GM21367 (cell line): ENCODE data around the gene SNRNP35.
"Not testable (repeated sequence)": the region's sequence is repeated elsewhere in the genome, so short reads cannot be mapped to it uniquely, and the experiment has no call there.

ENCODE experiments used
- ATAC-seq: cut with Tn5 transposase; IDR thresholded peaks from one replicate; pipeline ENCODE4 v1.9.1; 2021; ENCODE audit not compliant: unreplicated experiment

Gene SNRNP35

GRCh38 chr12:123488539-123489230 is 30.7 kb downstream of the SNRNP35 start:
- ATAC-seq, result no peak

GRCh38 chr12:123489580-123489979 is 31.6 kb downstream of the SNRNP35 start:
- no peak for ATAC-seq

- ATAC-seq, result no peak
These were observed 32.1 kb downstream of the SNRNP35 start for GRCh38 chr12:123490089-123490488.

GRCh38 chr12:123491056-123491455 is 33.1 kb downstream of the SNRNP35 start:
- ATAC-seq, result no peak

GRCh38 chr12:123491481-123491880 is 33.5 kb downstream of the SNRNP35 start:
- no peak for ATAC-seq

- ATAC-seq, result not testable (repeated sequence)
These were observed 34.5 kb downstream of the SNRNP35 start for GRCh38 chr12:123492339-123493039.

- ATAC-seq, result no peak
These were observed 36.3 kb downstream of the SNRNP35 start for GRCh38 chr12:123494124-123494851.

- ATAC-seq, result no peak
These were observed 39.1 kb downstream of the SNRNP35 start for GRCh38 chr12:123497065-123497464.

GRCh38 chr12:123498126-123498825 is 40.3 kb downstream of the SNRNP35 start:
- ATAC-seq, result no peak

GRCh38 chr12:123499332-123499731 is 41.4 kb downstream of the SNRNP35 start:
- no peak for ATAC-seq

GRCh38 chr12:123502163-123502704 is 44.3 kb downstream of the SNRNP35 start:
- no peak for ATAC-seq

- no peak for ATAC-seq
These were observed 48.3 kb downstream of the SNRNP35 start for GRCh38 chr12:123506059-123506842.

- ATAC-seq, result no peak
These were observed 48.9 kb downstream of the SNRNP35 start for GRCh38 chr12:123506843-123507236.

GRCh38 chr12:123512838-123513665 is 55.1 kb downstream of the SNRNP35 start:
- no peak for ATAC-seq

GRCh38 chr12:123513805-123514204 is 55.9 kb downstream of the SNRNP35 start:
- no peak for ATAC-seq

GRCh38 chr12:123514582-123515221 is 56.8 kb downstream of the SNRNP35 start:
- ATAC-seq, result not testable (repeated sequence)

GRCh38 chr12:123516216-123516780 is 58.4 kb downstream of the SNRNP35 start:
- ATAC-seq, result no peak
